GM12801 (cell line): Measurements from ENCODE around the gene RFPL3.

Source experiments
- CTCF ChIP-seq: IDR thresholded peaks from one replicate; pipeline ENCODE4 v1.5.1; 2011; ENCODE audit warnings: control low read depth; ENCODE audit not compliant: insufficient read length; ENCODE audit errors: extremely low read depth

The RFPL3 gene

GRCh38 chr22:32396255-32396654 is 38.6 kb downstream of the RFPL3 start:
- TF ChIP-seq CTCF: no peak

GRCh38 chr22:32396746-32397145 is 39.1 kb downstream of the RFPL3 start:
- TF ChIP-seq CTCF: no peak

DNA sequence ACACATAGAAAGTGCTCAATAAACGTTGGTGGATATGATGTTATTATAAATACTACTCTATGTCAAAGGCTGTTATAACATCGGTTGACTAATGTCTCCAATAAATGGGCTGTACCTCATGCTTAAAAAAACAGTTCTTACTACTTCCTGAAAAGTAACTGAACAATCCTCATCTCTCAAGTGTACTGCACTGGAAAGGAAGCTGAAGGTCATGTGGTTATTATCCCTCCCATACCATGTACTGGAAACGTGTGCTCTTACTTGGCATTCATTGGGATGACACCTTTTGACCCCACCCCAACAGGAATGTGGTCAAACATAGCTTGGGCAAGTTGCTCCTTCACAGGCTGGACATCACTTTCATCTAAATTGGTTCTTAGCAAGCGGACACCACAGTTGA is 43.8 kb downstream of the RFPL3 start:
- TF ChIP-seq CTCF: no peak

- TF ChIP-seq CTCF: no peak
These were observed 46.4 kb downstream of the RFPL3 start for GRCh38 chr22:32404021-32404420.

DNA sequence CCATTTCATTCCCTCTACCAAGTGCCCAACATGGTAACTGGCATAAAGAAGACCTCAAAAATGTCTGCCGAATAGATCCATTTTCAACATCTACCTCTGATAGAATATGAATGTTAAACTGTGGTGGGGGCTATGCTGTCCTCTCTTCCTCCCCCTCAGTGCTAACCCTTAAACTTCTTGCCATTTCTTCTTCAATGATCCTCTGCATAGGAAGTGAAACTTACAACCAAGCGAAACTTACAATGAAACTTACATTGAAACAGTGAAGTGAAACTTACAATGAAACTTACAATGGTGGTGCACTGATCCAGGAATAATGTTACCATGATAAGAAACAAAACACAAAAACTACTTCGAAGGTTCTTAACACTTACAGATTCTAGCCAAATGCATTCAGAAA is 49.6 kb downstream of the RFPL3 start:
- TF ChIP-seq CTCF: no peak

GRCh38 chr22:32407936-32408335 is 50.3 kb downstream of the RFPL3 start:
- no peak for TF ChIP-seq CTCF

DNA sequence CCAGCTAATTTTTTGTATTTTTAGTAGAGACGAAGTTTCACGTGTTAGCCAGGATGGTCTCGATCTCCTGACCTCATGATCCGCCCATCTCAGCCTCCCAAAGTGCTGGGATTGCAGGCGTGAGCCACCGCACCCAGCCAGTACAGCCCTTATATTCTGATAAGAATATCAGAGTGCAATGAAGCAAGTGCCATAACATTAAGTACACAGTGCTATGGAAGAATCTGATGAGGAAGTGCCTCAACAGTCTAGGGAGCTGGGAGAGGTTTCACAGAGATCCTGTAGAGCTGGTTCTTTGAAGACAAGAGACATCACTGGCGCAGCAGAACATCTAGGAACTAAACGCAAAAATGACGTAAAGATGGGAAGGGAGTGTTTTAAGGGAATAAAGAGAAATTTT is 52.3 kb downstream of the RFPL3 start:
- TF ChIP-seq CTCF: no peak

DNA sequence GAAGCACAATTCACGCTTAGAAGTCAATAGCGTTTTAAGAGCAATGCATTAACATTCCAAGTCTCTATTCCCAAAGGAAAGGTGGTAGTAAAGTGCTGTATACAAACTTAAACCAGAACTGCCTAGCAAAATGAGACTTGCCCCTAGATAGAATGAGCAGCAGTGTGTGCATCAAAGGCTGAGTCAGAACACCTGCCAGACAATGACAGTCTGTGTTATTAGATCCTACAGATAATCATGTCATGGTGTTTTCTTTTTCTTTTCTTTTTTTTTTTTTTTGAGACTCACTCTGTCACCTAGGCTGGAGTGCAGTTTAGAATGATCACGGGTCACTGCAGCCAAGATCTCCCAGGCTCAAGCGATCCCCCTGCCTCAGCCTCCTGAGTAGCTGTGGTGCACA is 52.8 kb downstream of the RFPL3 start:
- TF ChIP-seq CTCF: no peak
